Measurements from ENCODE around the gene CCPG1. TPM values are rescaled to one million over a fixed set of nuclear protein-coding genes. Genes with fewer than 3 reads are reported as not detected.

The CCPG1 gene
- polyA plus RNA-seq, 1 experiment = 43.7 TPM

DNA sequence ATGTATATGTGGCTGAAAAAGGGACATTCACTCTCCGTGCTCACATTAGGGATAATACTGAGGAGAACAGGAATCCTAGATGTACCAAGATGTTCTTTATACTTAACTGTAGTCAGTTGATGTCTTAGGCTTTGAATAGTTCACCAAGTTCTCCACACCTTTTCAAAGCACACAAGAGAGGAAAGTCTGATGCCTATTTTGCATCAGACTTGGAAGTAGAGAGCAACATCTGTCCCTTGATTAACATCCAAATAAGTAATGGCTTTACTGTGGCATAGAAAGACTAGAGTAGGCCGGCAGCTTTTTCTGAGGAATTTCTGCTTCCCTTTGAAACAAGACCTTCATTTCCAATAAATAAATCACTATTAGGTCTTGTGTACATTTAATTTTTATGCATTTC lies 55.1 kb downstream of the CCPG1 start:
- TF ChIP-seq, protein P1, sequence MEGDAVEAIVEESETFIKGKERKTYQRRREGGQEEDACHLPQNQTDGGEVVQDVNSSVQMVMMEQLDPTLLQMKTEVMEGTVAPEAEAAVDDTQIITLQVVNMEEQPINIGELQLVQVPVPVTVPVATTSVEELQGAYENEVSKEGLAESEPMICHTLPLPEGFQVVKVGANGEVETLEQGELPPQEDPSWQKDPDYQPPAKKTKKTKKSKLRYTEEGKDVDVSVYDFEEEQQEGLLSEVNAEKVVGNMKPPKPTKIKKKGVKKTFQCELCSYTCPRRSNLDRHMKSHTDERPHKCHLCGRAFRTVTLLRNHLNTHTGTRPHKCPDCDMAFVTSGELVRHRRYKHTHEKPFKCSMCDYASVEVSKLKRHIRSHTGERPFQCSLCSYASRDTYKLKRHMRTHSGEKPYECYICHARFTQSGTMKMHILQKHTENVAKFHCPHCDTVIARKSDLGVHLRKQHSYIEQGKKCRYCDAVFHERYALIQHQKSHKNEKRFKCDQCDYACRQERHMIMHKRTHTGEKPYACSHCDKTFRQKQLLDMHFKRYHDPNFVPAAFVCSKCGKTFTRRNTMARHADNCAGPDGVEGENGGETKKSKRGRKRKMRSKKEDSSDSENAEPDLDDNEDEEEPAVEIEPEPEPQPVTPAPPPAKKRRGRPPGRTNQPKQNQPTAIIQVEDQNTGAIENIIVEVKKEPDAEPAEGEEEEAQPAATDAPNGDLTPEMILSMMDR (IDR thresholded peaks at IDR 0.05; ENCODE audit: low read depth, low read length) = no peak
- CTCF ChIA-PET = no interaction called here

DNA sequence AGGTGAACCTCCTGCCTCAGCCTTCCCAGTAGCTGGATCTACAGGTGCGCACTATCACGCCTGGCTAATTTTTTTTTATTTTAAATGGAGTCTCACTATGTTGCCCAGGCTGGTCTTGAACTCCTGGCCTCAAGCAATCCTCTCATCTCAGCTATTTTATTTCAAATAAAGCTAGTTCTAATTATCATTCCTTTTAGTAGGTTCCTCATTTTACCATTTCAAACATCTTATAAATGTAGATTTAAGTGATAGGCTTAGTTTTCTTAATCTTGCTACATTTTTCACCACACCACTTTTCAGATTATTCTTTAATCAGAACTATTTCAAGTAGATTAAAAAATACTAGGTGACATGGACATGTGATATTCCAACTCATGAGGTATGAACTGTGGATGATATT lies 58.9 kb downstream of the CCPG1 start:
- Histone ChIP-seq H3K27me3 (ENCODE audit: control insufficient read depth, insufficient read depth, low read length) (no peaks in the 10 kb centered on the region), H3K27ac (ENCODE audit: low read depth, low read length) (no peak overlapping the region), H3K9me3 (ENCODE audit: control insufficient read depth, insufficient read depth, low read length) (no peaks in the 10 kb centered on the region; the same call in 1 of the 2 replicates), H3K4me3 (ENCODE audit: low read depth, low read length) (no peak overlapping the region)
- ChIA-PET POLR2A (no interaction called here), CTCF (interaction anchor here (0.6 to 1.2 kb wide), 2 partner anchors 23 to 90 kb away, joined by 3 read pairs; no protein-coding TSS in a partner anchor)
- TF ChIP-seq, protein P1 (IDR thresholded peaks at IDR 0.05; ENCODE audit: low read depth, low read length) = no peak
- DNase-seq (ENCODE audit: low read depth, low spot score) = no peak

More for the DNA sequence above, 55.1 kb downstream of the CCPG1 start:
- Histone ChIP-seq H3K9me3 (ENCODE audit: control insufficient read depth, insufficient read depth, low read length) (no peaks in the 10 kb centered on the region; the same call in 1 of the 2 replicates), H3K27me3 (ENCODE audit: control insufficient read depth, insufficient read depth, low read length) (no peaks in the 10 kb centered on the region), H3K27ac (ENCODE audit: low read depth, low read length) (no peak overlapping the region), H3K4me3 (ENCODE audit: low read depth, low read length) (no peak overlapping the region)
- DNase-seq (ENCODE audit: low read depth, low spot score) = no peak
- POLR2A ChIA-PET = no interaction called here

DNA sequence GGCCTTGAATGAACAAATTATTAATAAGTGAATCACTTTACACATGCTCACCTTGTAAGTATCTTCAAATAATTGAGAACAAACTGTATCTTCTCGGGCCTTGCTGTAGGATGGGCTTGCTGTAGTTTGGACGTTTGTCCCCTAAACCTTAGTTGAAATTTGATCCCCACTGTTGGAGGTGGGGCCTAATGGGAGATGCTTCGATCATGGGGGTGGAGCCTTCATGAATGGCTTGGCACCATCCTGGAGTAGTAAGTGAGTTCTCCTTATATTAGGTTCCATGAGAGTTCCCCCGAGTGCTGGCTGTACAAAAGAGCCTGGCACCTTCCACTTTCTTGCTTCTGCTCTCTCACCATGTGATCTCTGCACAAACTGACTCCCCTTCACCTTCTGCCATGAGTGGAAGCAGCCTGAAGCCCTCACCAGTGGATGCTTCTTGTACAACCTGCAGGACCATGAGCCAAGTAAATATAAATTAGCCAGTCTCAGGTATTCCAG lies 59.8 kb downstream of the CCPG1 start:
- TF ChIP-seq, protein P1 (IDR thresholded peaks at IDR 0.05; ENCODE audit: low read depth, low read length) = no peak

DNA sequence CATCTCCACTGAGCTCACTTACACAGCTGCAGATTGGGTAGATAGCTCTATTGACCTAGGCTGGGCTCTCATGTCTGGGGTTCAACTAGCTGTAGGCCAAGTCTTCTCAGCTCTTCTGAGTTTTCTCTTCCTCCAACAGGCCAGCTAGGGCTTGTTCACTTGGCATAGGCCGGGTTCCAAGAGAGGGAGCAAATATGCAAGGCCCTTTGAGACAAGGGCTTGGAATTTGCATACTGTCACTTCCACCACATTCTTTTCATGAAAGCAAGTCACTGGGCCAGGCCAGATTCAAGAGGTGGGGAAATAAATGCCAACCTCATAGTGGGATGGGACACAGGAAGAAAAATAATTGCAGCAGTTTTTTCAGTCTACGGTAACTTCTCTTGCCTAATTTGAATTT lies 64.0 kb downstream of the CCPG1 start:
- H3K27me3 ChIP-seq (ENCODE audit: control insufficient read depth, insufficient read depth, low read length) = no peaks in the 10 kb centered on the region
- TF ChIP-seq, protein P1 (IDR thresholded peaks at IDR 0.05; ENCODE audit: low read depth, low read length) = no peak
- ChIA-PET CTCF (no interaction called here), POLR2A (no interaction called here)
- no peak for DNase-seq (ENCODE audit: low read depth, low spot score)
- no peak overlapping the region for H3K27ac ChIP-seq (ENCODE audit: low read depth, low read length)
- no peak overlapping the region for H3K4me3 ChIP-seq (ENCODE audit: low read depth, low read length)
- H3K9me3 ChIP-seq (ENCODE audit: control insufficient read depth, insufficient read depth, low read length) = no peaks in the 10 kb centered on the region

More for the DNA sequence above, 59.8 kb downstream of the CCPG1 start:
- ChIA-PET POLR2A (no interaction called here), CTCF (interaction anchor here (1.2 kb wide), 1 partner anchor 91 kb away, joined by 3 read pairs; no protein-coding TSS in a partner anchor)
- Histone ChIP-seq H3K4me3 (ENCODE audit: low read depth, low read length) (no peak overlapping the region), H3K27me3 (ENCODE audit: control insufficient read depth, insufficient read depth, low read length) (no peaks in the 10 kb centered on the region), H3K9me3 (ENCODE audit: control insufficient read depth, insufficient read depth, low read length) (no peaks in the 10 kb centered on the region; the same call in 1 of the 2 replicates), H3K27ac (ENCODE audit: low read depth, low read length) (no peak overlapping the region)
- DNase-seq (ENCODE audit: low read depth, low spot score) = no peak

DNA sequence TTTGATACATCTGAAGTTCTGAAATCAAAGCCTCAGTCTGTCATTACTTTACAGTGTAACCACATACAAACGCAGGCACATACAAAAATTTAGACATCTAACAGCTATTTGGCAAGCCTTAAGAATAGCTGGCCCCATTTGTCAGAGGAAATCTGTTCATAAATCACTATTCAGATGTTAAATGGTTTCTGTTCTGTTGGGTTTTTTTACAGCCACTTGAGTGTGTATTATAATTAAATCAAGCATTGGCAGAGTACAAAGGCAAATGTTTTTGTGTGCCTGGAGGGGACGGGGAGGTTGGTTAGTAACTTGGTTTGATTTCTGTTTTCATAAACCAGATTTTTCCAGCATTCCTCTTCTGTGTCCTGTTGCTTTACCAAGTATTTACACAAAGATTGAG lies 65.0 kb downstream of the CCPG1 start:
- no peak overlapping the region for H3K27ac ChIP-seq (ENCODE audit: low read depth, low read length)
- H3K27me3 ChIP-seq (ENCODE audit: control insufficient read depth, insufficient read depth, low read length) = no peaks in the 10 kb centered on the region
- H3K4me3 ChIP-seq (ENCODE audit: low read depth, low read length) = no peak overlapping the region
- ChIA-PET CTCF (no interaction called here), POLR2A (no interaction called here)
- TF ChIP-seq, protein P1 (IDR thresholded peaks at IDR 0.05; ENCODE audit: low read depth, low read length) = no peak
- DNase-seq (ENCODE audit: low read depth, low spot score) = no peak
- H3K9me3 ChIP-seq (ENCODE audit: control insufficient read depth, insufficient read depth, low read length) = no peaks in the 10 kb centered on the region

All from AG04450 (cell line).